ENCODE results near the gene TBC1D22A. TPM values are rescaled to one million over a fixed set of nuclear protein-coding genes. Genes with fewer than 3 reads are reported as not detected.

The TBC1D22A gene
- total RNA-seq, 1 donor from 2014 or later, result 9.4 TPM

- no peak for DNase-seq (ENCODE audit: low spot score)
Observed at GRCh38 chr22:47095395-47096122, 333.1 kb downstream of the TBC1D22A start.

GRCh38 chr22:47098121-47098520 is 335.7 kb downstream of the TBC1D22A start:
- no peak for DNase-seq (ENCODE audit: low spot score)

GRCh38 chr22:47098554-47098953 is 336.1 kb downstream of the TBC1D22A start:
- no peak for DNase-seq (ENCODE audit: low spot score)

- DNase-seq (ENCODE audit: low spot score), result no peak
Observed at GRCh38 chr22:47100019-47100418, 337.6 kb downstream of the TBC1D22A start.

- DNase-seq (ENCODE audit: low spot score), result no peak
Observed at GRCh38 chr22:47100646-47101200, 338.3 kb downstream of the TBC1D22A start.

- DNase-seq (ENCODE audit: low spot score), result no peak
Observed at GRCh38 chr22:47101321-47101885, 339.0 kb downstream of the TBC1D22A start.

GRCh38 chr22:47102081-47102480 is 339.6 kb downstream of the TBC1D22A start:
- DNase-seq (ENCODE audit: low spot score), result no peak

- DNase-seq (ENCODE audit: low spot score), result no peak
Observed at GRCh38 chr22:47102648-47103047, 340.2 kb downstream of the TBC1D22A start.

GRCh38 chr22:47105085-47105484 is 342.6 kb downstream of the TBC1D22A start:
- no peak for DNase-seq (ENCODE audit: low spot score)

GRCh38 chr22:47106806-47107205 is 344.4 kb downstream of the TBC1D22A start:
- no peak for DNase-seq (ENCODE audit: low spot score)

GRCh38 chr22:47107431-47107830 is 345.0 kb downstream of the TBC1D22A start:
- DNase-seq (ENCODE audit: low spot score), result peak; percentile 27

- no peak for DNase-seq (ENCODE audit: low spot score)
Observed at GRCh38 chr22:47110817-47111443, 348.5 kb downstream of the TBC1D22A start.

GRCh38 chr22:47111626-47112581 is 349.5 kb downstream of the TBC1D22A start:
- no peak for DNase-seq (ENCODE audit: low spot score)

GRCh38 chr22:47112582-47112965 is 350.1 kb downstream of the TBC1D22A start:
- DNase-seq (ENCODE audit: low spot score), result no peak

- no peak for DNase-seq (ENCODE audit: low spot score)
Observed at GRCh38 chr22:47112994-47113852, 350.8 kb downstream of the TBC1D22A start.

GRCh38 chr22:47113853-47114415 is 351.5 kb downstream of the TBC1D22A start:
- no peak for DNase-seq (ENCODE audit: low spot score)

- DNase-seq (ENCODE audit: low spot score), result no peak
Observed at GRCh38 chr22:47114813-47115517, 352.5 kb downstream of the TBC1D22A start.

GRCh38 chr22:47115518-47115890 is 353.1 kb downstream of the TBC1D22A start:
- no peak for DNase-seq (ENCODE audit: low spot score)

- no peak for DNase-seq (ENCODE audit: low spot score)
Observed at GRCh38 chr22:47115921-47116320, 353.5 kb downstream of the TBC1D22A start.
